ENCODE results near the gene WDR86. TPM values are rescaled to one million over a fixed set of nuclear protein-coding genes. Genes with fewer than 3 reads are reported as not detected.

The WDR86 gene
- polyA plus RNA-seq, 2 of the 4 experiments (the other 2 are of a cell fraction), result 0.17 to 0.19 TPM

DNA sequence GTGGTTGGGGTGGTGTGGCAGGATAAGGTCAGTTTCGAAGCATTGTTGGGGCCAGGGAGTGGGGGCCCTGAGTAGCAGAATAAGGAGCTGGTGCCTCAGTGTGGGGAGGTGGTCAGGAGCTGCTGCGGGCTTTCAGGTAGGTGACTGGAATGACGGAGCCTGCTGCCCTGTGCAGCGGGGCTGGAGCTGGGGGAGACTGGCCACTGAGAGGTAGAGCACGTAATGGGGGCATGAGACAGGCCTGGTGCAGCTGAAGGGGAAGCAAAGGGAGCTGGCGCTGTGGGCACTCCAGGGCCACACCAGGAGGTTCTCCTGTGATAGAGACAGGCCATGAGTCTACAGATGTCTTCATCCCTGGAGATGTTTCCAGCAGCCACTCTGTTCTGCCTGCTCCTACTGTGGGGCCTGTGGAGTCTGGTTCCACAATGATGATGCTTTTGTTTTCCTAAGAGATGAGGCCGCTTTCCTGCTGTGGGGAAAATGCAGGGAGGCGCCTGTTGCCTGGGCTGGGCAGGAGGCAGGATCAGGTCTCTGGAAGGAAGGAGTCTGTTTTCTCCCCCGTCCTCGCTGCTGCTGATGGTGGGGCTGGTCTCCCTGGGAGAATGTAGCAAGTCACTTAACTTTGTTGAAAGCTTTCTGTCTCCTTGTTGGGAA is 37.1 kb downstream of the WDR86 start:
- FAIRE-seq (no peak), DNase-seq (ENCODE audit: low read depth in 1 of 2, low spot score in 1 of 2) (no peak), ATAC-seq (no peak)
- peaks cover 4% of the 10 kb centered on the region for H3K4me1 ChIP-seq
- H3K9me3 ChIP-seq, result no peaks in the 10 kb centered on the region
- CTCF ChIA-PET, result interaction anchor here (1.0 to 21.5 kb wide), 4 partner anchors 10 to 387 kb away, joined by 3 to 438 read pairs (median 18); partner anchors contain the start of gene CRYGN
- WGBS (ENCODE audit: missing lambda C conversion rate), result 95% methylated on average over 10 of the region's 10 CpGs
- H3K4me3 ChIP-seq, result no peak overlapping the region
- no peak overlapping the region for H3K27ac ChIP-seq
- no peak for TF ChIP-seq KDM1A (IDR thresholded peaks at IDR 0.05; ENCODE audit: low read depth)
- TF ChIP-seq, protein P1, sequence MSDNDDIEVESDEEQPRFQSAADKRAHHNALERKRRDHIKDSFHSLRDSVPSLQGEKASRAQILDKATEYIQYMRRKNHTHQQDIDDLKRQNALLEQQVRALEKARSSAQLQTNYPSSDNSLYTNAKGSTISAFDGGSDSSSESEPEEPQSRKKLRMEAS (IDR thresholded peaks at IDR 0.05), result no peak
- no peak for TF ChIP-seq ZSCAN20 (CRISPR knock-in tag; IDR thresholded peaks at IDR 0.05)
- TF ChIP-seq NR3C1 (IDR thresholded peaks at IDR 0.05), result no peak
- TF ChIP-seq NPAS2 (CRISPR knock-in tag; IDR thresholded peaks at IDR 0.05; ENCODE audit: borderline replicate concordance), result no peak
- TF ChIP-seq ZFP36 (IDR thresholded peaks at IDR 0.05; ENCODE audit: borderline replicate concordance, partially characterized antibody), result no peak
- TF ChIP-seq, protein P2, sequence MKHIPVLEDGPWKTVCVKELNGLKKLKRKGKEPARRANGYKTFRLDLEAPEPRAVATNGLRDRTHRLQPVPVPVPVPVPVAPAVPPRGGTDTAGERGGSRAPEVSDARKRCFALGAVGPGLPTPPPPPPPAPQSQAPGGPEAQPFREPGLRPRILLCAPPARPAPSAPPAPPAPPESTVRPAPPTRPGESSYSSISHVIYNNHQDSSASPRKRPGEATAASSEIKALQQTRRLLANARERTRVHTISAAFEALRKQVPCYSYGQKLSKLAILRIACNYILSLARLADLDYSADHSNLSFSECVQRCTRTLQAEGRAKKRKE (CRISPR knock-in tag; IDR thresholded peaks at IDR 0.05; ENCODE audit: low read depth), result no peak
- POLR2A ChIA-PET, result interaction anchor here (0.6 kb wide), 1 partner anchor 20 kb away, joined by 3 read pairs; no protein-coding TSS in a partner anchor
- no peak overlapping the region for H3K4me2 ChIP-seq

DNA sequence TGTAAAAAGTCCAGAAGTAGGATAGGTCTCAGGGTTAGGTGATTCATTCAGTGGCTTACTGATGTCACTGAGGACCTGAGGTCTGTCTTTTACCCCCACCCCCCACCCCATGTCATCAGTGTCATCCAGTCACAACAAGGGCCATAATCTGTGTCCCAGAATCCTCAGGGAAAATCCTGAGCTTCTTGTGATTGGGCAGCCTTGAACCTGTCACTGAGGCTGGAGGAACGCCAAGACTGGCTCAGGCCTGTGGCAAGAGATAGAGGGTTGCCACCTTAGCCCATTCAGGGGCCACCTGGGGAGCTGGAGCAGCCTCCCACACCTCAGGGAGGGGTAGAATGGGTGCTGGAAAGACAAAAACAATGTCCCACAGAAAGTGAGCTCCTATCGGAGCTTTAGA is 38.6 kb downstream of the WDR86 start:
- Histone ChIP-seq H3K4me1 (peaks cover 4% of the 10 kb centered on the region), H3K27ac (no peak overlapping the region), H3K9me3 (no peaks in the 10 kb centered on the region), H3K4me3 (no peak overlapping the region), H3K4me2 (no peak overlapping the region)
- no peak for FAIRE-seq
- DNase-seq (ENCODE audit: low read depth in 1 of 2, low spot score in 1 of 2), result no peak
- ChIA-PET CTCF (interaction anchor here (0.6 to 21.5 kb wide), 8 partner anchors 8 to 388 kb away, joined by 3 to 438 read pairs (median 7); partner anchors contain the start of gene CRYGN), POLR2A (no interaction called here)
- 92% methylated on average over 2 of the region's 2 CpGs for WGBS (ENCODE audit: missing lambda C conversion rate)
- no peak for ATAC-seq
- TF ChIP-seq NPAS2 (CRISPR knock-in tag; IDR thresholded peaks at IDR 0.05; ENCODE audit: borderline replicate concordance) (no peak), PHF8 (IDR thresholded peaks at IDR 0.05; ENCODE audit: borderline replicate concordance, low read depth) (no peak), NFE2L2 (conservative IDR thresholded peaks at IDR 0.05; ENCODE audit: low read length) (no peak), TP53 (CRISPR knock-in tag; IDR thresholded peaks at IDR 0.05) (no peak), KDM1A (IDR thresholded peaks at IDR 0.05; ENCODE audit: low read depth) (no peak), JUN (IDR thresholded peaks at IDR 0.05) (no peak), BCL3 (IDR thresholded peaks at IDR 0.05) (no peak), SREBF2 (IDR thresholded peaks at IDR 0.05) (no peak), RARB (CRISPR knock-in tag; IDR thresholded peaks at IDR 0.05) (no peak), POLR2A (IDR thresholded peaks at IDR 0.05; ENCODE audit: low read length) (no peak), EHMT2 (IDR thresholded peaks at IDR 0.05; ENCODE audit: low read depth) (no peak), ELK1 (IDR thresholded peaks at IDR 0.05; ENCODE audit: low read depth, low read length) (no peak)
- TF ChIP-seq, protein P1 (IDR thresholded peaks at IDR 0.05), result no peak
- TF ChIP-seq, protein P3, sequence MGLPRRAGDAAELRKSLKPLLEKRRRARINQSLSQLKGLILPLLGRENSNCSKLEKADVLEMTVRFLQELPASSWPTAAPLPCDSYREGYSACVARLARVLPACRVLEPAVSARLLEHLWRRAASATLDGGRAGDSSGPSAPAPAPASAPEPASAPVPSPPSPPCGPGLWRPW (IDR thresholded peaks at IDR 0.05), result no peak

All from A549 (cell line).